Measurements from ENCODE around the gene POU2AF2.
"Not testable (repeated sequence)": the region's sequence is repeated elsewhere in the genome, so short reads cannot be mapped to it uniquely, and the experiment has no call there.

The POU2AF2 gene

DNA sequence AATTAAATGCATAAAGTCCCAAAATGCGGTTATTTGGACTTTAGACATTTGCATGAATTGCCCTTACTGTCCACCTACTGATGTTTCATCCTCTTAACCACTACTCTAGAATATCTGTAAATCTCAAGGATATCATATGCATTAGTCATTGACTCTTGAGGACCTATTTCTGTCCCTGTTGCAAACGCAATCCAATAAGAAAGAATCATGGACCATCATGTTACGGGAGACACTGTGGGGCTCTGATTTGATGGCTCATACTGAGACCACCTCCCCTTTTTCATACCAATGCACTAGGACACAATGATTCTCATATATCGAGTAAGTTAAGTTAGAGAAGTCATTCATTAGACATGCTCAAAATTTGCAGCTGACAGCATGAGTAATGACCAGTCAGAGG is 14.4 kb downstream of the POU2AF2 start:
- DNase-seq = no peak

DNA sequence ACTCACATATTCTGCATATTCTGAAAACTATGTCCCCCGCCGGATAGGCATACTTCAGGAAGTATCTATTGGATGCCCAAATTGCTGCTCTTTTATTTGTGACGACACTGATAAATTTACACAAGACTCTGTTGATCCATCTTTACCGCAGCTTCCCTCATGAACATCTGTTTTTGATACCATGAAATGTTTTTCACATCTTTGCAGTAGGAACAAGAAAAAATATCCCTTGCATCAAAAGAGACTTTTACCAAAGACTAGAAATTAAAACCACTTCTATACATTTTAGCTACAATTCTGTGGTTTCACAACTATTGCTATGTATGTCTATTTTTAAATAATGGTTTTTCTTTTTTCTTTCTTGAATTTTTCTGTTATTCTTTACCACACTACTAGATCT is 15.3 kb downstream of the POU2AF2 start:
- DNase-seq = no peak

DNA sequence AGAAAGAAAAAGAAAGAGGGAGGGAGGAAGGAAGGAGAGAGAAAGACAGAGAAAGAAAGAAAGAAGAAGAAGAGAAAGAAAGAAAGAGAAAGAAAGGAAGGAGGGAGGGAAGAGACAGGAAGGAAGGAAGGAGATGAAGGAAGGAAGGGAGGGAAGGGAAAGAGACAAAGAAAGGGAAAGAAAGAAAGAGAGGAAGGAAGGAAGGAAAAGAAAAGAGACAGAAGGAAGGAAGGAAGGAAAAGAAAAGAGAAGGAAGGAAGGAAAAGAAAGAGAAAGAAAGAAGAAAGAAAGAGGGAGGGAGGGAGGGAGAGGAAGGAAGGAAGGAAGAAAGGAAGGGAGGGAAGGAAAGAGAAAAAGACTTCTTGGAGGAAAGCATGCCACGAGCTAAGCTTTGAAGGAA is 19.1 kb downstream of the POU2AF2 start:
- DNase-seq = no peak

DNA sequence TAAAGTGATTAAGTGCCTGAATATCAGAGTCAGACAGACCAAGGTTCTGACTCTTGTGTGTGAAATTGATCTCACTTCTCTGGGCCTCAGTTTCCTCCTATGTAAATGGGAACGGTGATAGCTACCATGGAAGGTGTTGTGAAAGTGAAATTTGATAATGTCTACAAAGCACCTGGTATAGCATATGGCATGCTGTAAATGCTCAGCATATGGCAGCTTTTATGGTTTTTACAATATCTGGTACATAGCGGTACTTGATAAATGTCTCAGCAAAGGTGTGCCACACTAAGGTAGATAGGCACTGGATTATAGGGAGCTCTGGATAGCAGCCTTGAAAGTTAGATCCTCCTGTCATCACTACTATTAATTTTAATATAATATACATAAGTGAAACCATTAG is 19.9 kb downstream of the POU2AF2 start:
- DNase-seq = no peak

DNA sequence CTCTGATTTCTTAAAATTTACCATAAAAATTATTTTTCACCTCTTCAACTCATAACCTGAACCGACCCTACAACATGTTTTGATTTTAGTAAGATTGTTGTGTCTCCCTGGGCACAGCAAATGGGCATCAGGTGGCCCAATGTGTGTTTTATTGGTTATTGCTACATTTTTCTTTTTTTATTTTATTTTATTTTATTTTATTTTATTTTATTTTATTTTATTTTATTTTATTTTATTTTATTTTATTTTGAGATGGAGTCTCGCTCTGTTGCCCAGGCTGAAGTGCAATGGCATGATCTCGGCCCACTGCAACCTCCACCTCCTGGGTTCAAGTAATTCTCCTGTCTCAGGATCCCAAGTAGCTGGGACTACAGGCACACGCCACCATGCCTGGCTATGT is 22.8 kb downstream of the POU2AF2 start:
- DNase-seq = not testable (repeated sequence)

DNA sequence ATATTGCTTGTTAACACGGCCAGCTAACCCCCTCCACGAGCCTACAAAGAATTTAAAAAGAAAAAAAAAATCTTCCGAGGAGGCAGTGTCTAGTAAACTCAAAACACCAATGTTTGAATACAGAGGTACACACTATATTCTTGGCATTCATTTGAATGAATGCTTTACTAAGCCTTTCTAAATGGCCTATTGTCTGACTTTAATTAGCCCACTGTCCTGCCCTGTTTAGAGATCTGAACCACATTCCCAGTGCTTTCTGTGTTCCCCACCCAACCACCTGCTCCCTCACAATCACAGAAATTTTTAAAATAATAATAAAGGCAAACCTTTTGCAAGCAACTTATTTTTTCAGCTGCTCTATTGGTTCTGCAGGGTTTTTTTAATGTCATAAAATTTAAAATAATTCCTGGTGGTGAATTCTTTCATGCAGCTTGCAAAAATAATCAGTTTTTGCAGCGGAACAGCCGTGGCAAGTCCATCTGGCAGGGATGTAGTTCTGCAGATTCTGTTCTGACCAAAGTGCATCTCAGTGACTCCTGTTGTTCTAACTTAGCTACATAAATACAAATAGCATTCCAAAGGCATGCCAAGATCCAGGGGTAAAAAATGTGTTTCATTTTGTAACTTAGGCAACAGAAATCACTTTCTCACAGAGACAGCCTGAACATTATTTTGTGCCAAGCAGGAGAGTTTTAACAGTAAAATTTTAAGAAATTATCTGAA is 23.8 kb downstream of the POU2AF2 start:
- no peak for DNase-seq

DNA sequence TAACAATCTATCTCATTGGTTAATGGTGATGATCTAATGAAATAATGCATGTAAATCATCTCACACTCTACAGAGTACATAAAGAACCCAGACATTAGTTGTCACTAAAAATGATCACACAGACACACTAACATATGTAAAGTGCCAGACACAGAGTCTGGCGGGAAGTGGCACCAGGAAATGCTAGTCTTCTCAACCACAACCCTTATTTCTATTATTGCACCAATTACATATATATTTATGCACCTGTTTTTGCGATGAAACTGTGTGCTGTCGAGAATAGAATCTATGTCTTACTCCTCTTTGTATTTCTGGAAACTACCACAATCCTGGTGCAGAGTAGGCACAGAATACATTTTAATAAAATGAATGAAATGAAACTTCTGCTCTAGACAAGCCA is 26.9 kb downstream of the POU2AF2 start:
- no peak for DNase-seq

DNA sequence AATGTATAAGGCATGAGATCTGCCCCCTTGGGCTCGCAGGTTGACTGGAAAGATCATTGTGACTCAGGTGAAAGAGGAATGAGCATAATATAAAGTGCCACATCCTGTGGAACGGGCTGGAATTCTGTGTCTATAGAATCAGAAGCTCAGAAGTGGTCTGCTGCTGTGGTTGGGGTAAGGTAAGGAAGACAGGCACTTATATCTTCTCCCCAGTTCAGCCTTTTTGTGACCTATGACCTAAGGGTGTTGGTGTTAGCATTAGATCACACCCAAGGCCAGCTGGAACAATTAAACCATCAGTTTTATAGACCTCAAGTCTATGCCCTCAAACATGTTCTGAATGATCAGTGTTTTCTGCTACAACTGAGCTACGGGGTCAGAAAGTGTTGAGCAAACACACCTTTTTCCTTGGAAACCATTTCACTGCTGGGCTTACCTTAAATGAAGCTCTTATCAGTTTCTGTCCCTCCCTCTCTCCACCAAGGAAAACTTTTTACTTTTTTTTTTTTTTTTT is 37.1 kb downstream of the POU2AF2 start:
- no peak for DNase-seq

DNA sequence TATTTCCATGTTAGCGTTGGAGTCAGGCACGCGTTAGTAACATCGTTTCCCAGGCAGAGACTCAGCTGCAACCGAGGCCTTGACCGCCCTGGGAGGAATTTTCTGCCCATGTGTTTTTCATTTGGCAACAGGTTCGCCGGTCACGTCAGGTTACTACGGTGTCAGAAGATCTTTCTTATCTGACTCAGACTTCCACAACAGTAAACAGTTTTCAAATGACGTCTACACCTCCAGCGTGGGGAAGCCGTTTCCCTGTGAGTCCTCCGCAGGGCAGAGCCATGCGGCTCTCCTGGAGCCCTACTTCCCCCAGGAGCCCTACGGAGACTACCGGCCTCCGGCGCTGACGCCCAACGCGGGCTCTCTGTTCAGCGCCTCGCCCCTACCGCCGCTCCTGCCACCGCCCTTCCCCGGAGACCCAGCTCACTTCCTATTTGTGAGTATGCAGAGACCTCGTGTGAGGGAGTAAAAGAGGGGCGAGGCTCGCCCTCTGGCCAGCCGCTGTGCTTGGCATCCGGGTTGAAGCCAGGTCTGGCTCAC is 38.5 kb downstream of the POU2AF2 start:
- no peak for DNase-seq

DNA sequence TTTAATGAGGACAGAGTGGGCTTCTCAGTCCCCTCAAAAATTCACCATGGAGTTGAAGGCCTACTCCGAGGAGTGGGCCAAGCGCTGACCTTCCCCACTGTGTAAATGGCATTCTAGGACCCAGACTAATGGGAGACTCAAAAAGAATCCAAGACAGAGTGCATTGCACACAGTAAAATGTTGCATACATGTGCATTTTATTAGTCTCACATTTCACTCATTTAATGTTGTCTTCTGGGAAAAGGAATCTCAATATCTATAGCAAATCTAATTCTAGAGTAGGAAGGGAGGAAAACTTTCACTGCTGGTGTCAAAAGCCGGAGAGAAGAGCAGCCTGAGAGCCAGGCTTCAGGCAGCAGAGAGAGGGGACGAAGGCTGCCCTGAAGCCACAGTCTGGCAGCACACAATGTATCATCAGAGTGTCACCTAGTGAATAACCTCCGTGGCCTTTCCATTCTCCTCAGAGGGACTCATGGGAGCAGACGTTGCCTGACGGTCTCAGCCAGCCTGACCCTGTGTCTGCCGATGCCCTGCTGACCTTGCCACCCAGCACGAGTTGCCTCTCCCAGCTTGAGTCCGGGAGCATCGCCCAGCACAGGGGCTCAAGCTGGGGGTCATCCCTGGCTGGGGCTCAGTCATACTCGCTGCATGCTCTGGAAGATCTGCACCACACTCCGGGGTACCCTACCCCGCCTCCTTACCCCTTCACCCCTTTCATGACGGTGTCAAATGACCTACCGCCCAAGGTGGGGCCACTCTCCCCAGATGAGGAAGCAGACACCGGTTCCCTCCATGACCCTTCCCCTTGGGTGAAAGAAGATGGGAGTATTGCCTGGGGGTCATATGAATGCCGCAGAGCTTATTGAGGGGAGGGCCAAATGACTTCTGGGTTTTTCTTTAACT is 39.9 kb downstream of the POU2AF2 start:
- no peak for DNase-seq

DNA sequence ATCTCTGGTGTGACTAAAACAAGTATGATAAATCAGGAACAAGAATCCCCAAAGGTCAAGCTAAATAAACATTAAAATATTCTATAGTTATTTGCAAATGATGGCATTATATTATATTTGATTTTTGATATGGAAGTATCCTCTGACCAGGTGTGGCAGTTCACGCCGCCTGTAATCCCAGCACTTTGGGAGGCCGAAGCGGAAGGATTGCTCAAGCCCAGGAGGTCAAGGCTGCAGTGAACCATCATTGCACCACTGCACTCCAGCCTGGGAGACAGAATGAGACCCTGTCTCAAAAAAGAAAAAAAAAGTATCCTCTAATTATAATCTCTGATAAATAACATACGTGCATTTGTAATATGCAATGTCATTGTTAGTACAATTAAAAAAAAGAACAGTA is 46.2 kb downstream of the POU2AF2 start:
- DNase-seq = no peak

DNA sequence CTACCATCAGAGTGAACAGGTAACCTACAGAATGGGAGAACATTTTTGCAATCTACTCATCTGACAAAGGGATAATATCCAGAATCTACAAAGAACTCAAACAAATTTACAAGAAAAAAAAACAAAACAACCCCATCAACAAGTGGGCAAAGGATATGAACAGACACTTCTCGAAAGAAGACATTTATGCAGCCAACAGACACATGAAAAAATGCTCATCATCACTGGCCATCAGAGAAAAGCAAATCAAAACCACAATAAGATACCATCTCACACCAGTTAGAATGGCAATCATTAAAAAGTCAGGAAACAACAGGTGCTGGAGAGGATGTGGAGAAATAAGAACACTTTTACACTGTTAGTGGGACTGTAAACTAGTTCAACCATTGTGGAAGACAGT is 46.9 kb downstream of the POU2AF2 start:
- not testable (repeated sequence) for DNase-seq

DNA sequence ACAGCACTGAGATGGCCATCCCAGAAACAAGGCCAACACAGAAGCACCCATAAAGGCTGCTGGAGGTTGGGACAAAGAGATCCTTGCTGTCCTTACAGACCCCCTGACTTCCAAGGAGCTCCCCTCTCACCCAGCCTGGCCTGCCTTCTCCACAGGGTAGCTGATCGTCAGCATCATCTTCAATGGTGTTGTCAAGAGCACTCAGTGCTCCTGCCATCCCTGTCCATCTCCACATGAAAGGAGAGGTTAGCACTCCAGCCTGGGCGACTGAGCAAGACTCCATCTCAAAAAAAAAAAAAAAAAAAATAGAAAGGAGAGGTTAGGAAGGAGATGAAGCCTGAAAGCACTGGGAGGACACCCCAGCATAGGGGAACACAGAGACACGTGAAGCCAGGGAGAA is 50.7 kb downstream of the POU2AF2 start:
- DNase-seq = no peak

DNA sequence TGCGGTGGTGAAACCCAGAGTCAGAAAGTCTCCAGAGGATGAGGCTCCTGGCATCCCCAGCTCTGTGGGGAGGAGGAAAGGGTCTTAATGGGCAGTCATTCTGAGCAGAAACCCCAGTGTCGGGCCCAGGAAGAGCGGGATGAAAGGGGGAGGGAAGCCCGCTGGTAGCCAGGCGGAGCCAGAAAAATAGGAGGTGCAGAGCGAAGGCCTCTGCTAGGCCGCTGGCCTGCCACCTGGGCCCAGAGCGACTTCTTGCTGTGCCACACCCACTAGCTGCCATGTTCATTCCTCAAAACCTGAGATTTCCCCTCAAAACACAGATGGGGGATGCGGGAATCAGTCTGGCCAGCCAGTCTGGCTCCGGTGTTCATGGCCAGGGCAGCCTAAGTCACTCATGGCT is 52.2 kb downstream of the POU2AF2 start:
- no peak for DNase-seq

DNA sequence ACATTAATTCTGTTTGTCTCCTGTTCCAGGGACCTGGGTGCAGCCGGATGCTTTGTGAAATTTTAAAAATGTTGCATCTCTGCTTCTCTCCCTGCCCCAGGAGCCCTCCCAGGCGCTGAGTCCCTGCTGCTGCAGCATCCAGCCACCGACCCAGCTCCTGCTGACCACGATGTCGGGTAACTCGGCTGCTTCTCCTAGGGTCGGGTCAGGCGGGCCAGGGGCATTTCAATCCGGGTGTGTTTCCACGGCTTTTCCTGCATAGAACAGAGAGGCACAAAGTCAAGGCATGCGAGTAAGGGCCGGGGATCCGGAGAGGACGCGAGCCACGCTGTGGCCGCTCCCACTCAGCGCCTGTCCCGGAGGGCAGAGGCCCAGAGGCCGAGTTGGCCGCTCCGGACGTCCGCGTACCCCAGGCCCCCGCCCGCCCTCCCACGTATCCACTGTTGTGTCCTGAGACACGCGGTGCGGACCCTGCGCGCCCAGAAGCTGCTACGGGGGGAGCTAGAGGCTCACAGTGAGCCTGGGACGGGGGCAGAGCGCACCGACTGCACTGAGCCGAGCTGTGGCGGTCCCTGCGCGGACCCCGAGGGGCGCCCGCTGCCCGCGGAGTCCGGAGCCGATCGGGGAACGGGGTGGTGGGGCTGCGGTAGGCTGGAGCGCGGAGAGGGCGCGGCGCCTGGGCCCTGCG is 53.0 kb downstream of the POU2AF2 start, which contains the start of gene POU2AF3:
Gene POU2AF3 (plus strand): TSS at position 134 of the 688 bp plus-strand sequence. CDS start 36 bp downstream, at position 170.
- DNase-seq = no peak

DNA sequence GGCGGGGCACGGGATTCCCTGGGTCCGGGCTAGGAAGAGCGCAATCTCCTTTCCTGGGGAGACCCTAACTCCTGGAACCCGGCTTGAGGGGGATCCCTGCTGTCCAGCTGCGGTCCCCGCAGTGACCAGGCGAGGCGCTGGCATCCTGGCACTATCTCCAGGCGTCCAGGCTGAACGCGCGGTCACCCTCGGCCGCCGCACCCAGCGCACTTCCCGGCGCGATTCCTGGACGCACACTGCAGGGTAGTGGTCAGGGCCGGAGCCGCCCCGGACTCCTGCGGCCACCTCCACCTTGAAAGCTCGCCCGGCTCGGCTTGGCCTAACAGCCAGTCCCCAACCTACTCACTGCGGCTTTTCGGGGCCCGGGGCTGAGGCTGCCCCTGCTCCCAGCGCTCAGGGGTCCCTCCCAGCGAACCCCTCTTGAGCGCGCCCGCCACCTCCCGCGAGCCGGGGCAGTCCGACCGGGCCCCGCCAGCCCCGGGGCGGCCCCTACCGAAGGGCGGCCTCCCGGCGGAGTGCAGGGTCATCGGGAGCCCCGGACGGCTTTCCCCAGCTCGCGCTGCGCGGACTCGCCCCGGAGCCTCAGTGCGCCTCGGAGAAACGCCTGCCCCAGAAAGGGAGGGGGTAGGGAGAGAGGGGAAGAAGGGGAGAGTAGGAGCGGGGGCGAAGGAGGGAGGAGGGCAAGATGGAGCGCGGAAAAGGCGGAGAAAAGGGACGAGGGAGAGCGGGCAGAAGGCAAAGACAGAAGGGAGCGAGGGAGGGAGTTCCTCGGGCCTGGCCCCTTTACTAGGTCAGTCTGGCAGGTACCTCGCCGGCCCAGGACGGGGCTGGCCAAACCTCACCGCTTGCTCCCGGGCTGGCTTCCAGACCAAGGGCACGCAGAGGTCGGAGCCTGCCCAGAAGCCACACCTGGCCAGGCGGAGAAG is 53.8 kb downstream of the POU2AF2 start:
- no peak for DNase-seq

DNA sequence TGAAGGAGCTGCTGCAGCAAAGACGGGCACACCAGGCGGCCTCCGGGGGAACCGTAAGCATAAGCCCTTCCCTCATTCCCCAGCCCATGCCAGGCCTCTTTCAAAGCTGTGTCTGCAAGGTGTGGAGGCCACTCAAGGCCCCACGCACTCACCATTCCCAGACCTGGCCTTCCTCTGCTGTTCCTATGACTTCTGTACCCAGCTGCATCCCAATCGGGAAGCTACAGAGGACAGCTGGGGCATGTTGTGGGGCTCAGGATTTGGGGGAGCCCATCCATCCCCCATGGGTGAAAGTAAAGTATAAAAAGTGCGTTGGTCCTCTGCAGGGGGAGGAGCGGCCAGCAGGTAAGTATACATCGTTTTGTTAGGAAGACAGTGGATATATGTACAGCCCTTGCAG is 55.0 kb downstream of the POU2AF2 start:
- DNase-seq = no peak

DNA sequence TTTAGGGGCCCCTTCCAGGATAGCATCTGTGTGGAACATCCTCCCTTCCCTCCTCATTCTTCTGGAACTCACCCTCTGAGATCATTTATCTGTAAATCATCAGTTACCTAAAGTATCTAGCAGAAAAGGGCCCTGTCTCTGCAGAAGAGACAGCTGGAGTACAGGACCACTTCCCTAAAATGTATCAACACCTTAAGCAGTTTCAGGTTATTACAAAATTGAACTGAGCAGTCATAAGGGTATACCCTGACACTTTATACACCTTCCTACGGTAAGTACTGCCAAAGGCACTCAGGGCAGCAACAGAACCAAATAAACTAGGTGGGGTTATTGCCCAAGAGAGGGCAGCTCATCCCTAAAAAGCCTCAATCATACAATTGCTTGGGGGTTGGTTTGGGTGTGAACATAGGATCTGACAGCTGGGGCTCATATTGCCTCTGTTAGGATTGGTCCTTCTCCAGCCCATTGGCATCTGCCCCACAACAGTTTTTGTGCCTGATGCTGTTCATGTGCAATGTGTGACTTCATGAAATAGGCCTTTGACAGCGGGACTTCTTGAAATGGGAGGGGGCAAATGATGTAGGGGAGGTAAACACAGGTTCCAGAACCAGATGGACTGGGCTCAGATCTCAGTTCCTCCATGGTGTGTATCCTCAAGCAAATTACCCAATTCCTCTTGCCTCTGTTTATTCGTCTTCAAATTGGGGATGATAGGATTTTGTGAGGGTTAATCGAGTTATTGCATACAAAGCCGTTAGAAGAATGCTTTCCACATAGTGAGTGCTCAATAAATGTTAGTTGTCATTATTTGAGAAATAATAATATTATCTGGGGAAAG is 55.7 kb downstream of the POU2AF2 start:
- peak; percentile 80 to 84 for DNase-seq

DNA sequence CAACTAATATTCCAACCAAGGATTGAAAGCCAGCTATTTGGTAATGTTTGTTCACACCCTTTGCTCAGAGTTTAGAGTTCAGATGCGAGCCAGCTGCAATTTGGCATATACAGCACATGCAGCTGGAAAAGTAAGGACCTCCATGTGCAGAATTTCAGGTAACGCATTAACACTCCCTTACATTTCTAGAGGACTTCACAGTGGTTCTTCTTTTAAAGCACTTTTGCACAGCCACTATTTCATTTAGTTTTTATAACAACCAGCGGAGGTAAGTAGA is 56.3 kb downstream of the POU2AF2 start:
- DNase-seq = no peak

DNA sequence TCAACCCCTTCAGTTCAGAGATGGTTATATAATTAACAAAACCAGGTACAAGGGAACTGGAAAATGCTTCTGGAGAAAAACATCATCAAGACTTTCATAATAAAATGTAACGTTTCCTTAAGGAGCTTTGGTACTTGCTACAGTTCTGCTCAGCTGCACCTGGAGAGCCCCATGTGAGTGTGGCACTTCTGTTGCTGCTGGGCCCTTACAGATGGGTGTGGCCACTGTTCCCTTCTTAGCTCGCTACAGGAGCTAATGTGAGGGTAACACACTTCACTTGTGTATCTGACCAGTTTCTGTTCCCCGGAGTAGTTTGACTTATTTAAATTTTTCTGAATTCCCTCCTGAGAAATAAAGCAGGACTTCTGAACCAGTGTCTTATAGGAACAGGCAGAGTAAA is 56.8 kb downstream of the POU2AF2 start:
- DNase-seq = peak; percentile 29 to 65

DNA sequence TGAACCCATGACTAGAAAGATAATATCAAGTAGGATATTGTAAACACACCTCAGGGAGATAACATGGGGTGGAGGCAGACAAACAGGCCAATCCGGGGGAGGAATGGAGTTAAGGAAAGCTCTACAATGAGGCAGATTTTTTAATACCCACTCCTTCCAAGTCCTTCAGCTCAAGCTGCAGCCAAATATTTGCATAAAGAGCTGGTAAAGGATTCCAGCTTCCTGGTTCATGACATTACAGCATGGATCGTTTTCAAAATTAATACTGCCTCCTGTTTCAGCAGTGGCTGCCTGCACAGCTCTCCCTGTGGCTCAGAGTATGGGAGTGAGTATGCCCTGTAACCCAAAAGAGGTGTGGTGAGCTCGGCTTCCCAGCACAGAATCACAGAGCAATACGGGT is 57.9 kb downstream of the POU2AF2 start:
- peak; percentile 66 to 82 for DNase-seq

Measured in SHP77 (cell line).